Middle frontal gyrus (tissue), 1 donor: ENCODE results near the gene TSPEAR.
"Not testable (repeated sequence)": the region's sequence is repeated elsewhere in the genome, so short reads cannot be mapped to it uniquely, and the experiment has no call there.

Source experiments
- DNase-seq: peaks from one replicate; pipeline ENCODE4 v3.0.0-alpha.2; 2015; ENCODE audit warnings: low spot score; ENCODE audit errors: extremely low spot score

Gene TSPEAR

DNA sequence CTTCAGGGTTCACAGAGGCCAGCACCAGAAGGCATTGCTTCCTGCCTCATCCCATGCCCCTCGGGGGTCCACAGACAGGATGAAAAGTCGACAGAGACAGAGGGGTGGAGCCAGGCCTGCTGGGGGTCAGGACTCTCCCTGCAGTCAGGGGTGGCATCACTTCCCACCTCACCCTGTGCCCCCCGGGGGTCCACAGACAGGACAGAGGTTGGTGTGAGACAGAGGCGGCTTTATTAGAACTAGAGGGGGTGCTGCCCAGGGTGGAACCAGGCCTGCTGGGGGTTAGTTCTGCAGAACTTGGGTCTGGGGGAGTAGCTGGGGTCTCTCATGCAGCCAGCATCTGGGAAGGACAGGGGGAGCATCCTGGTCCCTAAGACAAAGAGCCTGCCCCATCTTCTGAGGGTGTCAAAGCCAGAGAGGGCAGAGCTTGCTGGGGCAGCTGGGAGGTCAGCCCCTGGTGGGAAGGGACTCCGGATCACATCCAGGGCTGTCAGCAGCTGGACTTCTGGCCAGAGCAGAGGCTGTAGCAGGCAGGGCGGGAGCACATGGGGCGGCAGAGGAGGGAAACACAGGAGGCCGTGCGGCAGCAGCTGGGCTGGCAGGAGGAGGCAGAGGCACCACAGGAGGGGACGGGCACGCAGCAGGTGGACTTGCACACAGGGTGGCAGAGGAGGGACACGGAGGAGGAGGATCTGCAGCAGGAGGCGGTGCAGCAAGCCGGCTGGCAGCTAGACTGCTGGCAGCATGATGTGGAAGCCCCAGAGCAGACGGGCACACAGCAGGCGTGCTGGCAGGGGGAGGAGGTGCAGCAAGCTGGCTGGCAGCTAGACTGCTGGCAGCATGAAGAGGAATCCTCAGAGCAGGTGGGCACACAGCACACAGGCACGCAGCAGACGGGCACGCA, 120.2 kb downstream of the TSPEAR start:
- not testable (repeated sequence) for DNase-seq

DNA sequence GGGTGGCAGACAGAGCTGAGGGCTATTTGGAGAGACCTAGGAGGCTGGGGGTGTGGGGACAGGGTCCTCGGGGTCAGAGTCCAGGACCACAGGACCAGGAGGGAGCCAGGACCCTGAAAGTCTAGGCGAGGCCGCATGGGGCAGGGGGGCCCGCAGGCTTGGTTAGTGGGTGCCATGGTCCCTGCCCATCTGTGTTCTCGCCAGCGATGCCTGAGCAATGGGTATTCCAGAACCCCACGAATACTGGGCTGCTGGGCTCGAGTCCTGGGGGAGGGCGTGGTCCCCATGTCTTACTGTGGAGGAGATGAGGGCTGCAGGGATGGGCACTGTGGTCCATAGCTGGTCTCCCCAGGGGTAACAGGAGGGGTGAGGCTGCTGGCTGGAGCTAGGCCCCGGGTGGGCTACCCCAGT, 121.1 kb downstream of the TSPEAR start:
- no peak for DNase-seq

DNA sequence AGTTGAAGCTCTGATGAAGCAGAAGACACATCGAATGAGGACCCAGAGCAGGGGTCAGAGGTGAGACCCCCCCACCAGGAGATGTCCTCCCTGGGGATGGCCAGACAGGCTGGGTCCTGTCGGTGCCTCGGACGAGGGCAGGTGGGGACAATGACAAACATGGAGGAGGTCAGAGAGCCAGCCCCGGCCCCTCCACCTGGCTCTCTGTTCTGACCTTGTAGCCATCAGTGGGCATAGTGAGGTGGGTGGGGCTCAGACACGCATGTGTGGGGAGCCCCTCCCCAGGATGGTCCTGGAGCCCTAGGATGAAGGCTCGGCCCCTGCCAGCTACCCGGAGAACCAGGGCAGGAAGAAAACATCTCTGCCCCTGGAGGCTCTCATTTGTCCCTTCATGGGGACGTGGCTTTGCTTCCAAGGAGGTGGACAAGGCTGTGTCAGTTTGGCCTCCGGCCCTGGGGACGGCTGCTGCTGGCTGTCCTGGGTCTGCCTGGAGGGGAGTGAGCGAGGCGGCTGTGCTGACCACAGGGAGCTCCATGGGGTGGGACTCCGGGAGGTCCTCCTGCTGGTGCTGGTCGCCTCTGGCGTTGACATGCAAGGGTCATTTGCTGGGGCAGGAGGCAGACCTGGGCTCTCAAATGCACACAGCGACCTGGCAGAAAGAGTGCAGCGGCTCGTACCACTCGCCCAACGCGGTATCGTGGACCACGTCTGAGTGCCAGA, 121.6 kb downstream of the TSPEAR start:
- DNase-seq: no peak

DNA sequence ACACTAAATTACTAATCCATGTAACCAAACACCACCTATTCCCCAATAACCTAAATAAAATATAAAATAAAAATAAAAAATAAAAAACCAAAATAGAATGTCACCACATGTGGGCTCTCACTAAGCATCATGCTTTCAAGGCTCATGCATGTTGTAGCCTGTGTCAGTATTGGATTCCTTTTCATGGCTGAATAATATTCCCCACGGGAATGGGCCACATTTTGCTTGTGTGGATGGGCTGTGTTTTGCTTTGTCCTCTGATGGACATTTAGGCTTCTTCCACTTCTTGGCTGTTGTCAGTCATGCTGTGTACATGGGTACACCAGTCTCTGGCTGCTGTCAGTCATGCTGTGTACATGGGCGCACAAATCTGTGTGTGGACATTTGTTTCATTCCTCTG, 122.3 kb downstream of the TSPEAR start:
- no peak for DNase-seq

DNA sequence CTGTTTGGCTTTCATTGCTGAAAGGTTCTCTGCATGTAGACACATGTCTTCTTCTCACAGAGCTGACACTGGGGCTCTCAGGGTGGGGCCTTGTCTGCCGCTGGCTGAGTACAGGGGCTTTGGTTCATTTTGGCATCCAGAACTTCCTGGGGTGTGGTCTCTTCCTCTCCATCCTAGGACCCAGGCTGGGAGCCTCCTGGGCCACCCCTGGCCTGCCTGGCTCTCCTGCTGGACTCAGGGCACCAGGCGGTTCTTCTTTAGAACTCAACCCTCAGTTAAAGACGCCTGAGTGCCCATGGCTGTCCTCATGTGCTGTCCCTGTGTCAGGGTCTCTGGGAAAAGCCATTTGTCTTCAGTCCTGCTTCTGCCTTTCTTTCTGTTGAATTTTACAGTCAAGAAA, 125.5 kb downstream of the TSPEAR start:
- DNase-seq: no peak

DNA sequence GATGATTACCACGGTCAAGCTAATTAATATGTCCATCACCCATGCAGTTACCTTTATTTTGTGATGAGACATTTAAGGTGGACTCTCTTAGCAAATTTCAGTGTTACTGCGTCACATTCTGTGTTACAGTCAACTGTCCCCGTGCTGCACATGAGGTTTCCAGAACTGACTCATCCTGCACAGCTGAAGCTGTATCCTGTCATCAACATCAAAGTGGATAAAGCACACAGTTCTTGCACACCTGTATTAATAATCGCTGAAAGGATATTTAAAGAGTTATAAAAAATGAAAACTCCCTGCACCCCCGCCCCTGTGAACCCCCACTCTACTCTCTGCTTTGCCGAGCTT, 127.6 kb downstream of the TSPEAR start:
- no peak for DNase-seq

DNA sequence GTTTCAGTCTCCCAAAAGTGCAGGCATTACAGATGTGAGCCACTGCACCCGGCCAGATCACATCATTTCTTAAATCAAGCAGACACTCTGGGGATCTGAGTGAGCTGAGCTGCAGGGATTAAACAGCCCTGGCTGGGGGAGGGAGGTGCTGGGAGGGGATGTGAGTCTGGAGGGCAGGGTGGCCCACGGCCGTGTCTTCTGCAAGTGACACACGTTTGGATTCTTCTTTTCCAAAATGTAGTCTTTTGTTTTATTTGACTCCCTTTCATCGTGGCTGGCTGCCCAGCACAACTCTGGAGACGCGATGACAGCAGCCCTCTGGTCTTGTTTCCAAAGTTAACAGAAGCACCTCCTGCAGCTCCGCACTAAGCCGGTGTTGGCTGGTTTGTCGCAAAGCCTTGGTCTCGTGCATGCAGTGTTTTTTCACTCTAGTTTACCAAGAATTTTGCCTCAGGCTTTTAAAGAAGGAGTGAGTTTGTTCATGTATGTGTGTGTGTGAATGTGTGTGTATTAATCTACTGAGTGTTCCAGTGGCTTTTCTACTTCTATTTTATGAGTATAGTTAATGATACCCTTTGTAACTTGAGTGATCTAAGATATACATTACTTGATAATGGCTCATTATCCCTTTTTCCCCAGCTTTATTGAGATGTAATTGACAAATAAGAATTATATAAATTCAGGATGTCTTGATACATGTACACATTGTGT, 128.1 kb downstream of the TSPEAR start:
- DNase-seq: no peak

DNA sequence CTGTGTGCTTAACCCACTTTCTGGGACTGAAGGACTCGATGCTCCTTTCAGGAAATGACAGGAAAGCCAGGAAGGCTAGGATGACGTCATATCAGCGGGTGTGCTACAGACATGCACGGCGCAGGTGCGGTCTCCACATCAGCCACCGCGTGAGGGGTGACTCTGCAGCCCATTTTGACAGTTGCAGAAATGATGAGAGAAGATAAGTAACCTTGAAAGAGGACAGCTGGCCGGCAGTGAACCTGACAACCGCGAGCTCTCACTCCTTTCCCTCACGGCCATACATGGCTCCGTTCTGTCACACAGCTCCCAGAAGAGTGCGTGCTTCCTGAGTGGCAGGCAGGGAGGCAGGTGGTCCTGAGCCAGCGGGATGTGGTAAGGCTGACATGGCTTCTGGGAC, 129.3 kb downstream of the TSPEAR start:
- no peak for DNase-seq

DNA sequence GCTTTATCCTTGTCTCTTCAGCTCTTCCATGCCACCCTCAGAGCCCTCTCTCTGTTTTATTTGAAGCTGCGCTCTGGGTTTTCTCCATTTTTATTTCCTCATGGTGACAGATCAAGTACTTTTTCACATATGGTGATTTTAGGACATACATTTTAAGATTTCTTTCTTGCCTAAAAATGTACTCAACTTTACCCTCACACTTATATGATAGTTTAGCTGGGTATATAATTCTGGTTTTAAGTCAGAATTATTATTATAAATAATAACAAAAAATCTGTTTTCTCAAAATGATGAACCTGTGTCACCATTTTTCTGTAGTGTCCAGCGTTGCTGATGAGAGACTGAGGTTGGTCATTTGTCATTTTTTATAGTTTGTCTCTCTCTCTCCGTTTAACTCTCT, 130.2 kb downstream of the TSPEAR start:
- DNase-seq: no peak

DNA sequence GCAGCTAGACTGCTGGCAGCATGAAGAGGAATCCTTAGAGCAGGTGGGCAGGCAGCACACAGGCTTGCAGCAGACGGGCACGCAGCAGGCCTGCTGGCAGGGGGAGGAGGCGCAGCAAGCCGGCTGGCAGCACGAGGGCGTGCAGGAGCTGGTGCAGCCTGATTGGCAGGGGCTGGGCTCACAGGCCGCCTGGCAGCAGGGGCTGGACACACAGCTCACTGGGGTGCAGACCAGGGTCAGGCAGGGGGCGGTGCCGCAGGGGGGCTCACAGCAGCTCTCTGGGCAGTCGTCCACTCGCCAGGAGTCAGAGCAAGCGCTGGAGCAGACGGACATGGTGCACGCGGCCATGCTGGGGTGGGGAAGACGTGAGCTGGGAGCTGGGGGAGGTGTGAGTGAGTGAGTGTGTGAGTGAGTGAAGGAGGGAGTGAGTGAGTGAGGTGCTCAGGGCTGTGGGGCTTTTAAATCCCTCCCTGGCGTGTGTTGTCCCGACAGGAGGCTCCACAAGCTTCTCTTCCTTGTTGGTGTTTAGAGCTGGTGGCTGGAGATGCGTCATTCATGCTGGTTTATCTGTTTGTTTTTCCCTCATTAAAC, 131.0 kb downstream of the TSPEAR start, which contains the start of gene KRTAP10-5:
Gene KRTAP10-5, minus strand, starts transcription at position 374 of the 591 bp plus-strand sequence. Its CDS starts 26 bp downstream, at position 348.
- DNase-seq: not testable (repeated sequence)

DNA sequence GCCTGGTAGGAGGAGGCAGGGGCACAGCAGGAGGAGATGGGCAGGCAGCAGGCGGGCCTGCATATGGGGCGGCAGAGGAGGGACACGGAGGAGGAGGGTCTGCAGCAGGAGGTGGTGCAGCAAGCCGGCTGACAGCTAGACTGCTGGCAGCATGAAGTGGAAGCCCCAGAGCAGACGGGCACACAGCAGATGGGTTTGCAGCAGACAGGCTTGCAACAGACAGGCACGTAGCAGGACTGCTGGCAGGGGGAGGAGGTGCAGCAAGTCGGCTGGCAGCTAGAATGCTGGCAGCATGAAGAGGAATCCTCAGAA, 131.6 kb downstream of the TSPEAR start:
- DNase-seq: no peak

DNA sequence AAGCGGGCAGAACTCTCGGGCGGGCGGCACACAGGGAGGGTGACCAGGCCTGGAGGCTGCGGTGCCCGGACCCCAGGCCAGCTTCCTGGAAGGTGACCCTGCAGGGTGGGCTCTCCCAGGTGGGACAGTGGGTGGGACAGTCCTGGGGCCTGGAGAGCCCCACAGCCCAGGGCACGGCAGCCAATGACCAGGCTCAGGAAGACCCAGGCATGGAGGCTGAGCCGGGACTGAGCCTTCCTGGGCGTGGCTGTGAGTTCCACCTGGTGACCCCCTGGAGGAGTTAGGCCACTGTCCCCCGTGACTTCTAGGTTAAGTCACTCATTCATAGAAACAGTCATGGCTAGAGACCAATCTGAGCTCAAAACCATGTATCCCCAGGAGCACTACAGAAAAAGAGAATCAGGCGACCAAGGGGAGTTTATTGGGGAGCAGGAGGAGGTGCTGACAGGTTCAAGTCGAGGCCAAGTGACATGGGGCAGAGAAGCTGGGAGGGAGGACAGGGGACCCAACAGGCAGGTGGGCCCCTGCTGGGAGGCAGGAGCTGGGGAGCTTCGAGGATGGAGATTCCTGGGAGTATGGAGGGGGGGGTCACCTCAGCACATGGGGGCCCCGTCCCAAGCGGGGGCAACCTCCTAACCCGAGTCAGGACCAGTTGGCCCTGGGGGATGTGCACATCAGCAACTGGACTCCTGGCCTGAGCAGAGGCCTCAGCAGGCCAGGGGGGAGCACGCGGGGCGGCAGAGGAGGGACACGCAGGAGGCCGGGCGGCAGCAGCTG, 132.1 kb downstream of the TSPEAR start:
- DNase-seq: no peak

DNA sequence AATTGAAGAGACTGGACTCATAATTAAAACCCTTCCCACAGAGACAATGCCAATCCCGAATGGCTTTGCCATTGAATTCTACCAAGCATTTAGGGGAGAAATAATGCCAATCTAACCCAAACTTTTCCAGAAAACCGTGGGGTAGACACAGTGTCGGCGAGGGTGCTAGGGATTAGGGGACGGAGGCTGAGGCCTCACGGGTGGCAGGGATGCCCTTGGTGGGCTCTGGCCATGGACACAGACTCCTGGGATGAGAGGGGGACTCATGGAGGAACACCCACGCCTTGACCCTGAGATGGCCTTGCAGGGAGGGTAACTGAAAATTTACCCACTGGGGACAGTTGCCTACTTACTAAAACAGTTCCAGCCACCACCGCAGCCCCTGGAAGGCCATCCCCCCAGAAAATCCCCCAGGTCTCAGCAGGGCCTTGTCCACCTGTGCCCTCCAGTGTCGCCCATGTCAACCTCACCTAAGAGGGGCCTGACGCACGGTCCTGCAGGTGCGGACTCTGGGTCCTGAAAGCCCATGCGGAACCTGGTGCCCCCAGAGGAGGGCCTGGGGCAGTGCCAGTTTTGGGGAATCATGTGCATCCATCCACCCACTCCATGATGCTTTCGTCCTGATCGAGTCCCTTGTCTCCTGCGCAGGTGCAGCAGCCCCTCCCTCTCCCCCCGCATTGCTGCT, 132.9 kb downstream of the TSPEAR start:
- DNase-seq: no peak

DNA sequence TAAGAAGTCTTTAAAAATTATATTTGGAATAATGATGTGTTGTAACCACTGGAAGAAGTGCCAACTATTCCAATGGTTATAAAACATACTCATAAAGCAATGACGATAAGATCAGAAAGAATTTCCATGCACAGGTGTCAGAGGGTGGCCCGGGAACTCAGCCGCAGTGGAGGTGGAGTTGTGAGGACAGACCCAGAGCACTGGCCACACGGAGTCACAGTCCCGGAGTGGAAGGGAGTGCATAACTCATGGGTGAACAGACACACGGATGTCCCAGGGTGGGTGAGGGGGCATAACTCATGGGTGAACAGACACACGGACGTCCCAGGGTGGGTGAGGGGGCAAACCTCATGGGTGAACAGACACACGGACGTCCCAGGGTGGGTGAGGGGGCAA, 135.3 kb downstream of the TSPEAR start:
- no peak for DNase-seq

DNA sequence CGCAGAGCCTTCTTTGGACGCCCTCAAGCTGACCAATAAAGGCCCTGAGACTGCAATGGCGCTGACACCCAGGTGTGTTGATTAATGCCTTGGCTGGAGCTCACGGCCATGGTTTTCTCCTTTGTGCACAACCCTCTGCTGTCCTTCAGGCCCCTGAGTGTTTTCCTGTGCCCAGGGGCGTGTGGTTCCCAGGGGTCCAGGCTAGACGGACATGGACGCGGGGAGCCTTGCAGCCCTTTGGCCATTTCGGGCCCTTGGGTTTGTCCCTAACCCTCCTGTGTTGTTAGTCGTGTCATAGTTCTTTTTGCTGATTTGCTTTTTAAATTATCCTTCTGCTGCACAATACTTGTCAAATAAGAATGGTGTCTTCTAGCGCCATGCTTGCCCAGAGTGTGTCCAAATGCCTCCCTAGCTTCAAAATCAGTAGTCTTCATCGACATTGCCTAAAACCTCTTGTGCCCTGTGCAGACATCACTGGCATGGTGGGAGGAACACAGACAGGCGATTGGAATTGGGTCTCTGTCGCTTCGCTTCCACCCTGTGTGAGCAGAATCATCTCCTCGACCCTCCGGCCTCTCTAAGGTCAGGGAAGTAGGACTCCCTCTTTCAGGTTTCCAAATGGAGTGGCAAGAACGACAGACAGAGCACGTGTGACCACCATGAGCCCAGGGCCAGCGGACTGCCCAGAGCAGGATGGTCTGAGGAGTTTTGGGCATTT, 135.9 kb downstream of the TSPEAR start:
- DNase-seq: no peak

DNA sequence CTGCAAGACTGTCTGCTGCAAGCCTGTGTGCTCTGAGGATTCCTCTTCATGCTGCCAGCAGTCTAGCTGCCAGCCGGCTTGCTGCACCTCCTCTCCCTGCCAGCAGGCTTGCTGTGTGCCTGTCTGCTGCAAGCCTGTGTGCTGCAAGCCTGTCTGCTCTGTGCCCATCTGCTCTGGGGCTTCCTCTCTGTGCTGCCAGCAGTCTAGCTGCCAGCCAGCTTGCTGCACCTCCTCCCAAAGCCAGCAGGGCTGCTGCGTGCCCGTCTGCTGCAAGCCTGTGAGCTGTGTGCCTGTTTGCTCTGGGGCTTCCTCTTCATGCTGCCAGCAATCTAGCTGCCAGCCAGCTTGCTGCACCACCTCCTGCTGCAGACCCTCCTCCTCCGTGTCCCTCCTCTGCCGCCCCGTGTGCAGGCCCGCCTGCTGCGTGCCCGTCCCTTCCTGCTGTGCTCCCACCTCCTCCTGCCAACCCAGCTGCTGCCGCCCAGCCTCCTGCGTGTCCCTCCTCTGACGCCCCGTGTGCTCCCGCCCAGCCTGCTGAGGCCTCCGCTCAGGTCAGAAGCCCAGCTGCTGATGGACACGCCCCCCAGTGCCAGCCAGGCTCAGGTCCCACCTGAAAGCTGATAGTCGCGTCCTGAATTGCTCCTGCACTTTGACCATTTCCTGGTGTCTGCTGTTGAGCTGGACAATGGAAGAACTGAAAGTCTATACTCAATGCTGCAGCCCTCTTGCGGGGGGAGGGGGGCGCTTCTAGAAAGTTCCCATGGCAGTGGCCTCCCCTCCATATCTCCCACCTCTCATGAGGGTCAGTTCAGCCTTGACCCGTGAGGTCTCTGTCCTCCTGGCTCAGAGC, 136.7 kb downstream of the TSPEAR start:
- no peak for DNase-seq

DNA sequence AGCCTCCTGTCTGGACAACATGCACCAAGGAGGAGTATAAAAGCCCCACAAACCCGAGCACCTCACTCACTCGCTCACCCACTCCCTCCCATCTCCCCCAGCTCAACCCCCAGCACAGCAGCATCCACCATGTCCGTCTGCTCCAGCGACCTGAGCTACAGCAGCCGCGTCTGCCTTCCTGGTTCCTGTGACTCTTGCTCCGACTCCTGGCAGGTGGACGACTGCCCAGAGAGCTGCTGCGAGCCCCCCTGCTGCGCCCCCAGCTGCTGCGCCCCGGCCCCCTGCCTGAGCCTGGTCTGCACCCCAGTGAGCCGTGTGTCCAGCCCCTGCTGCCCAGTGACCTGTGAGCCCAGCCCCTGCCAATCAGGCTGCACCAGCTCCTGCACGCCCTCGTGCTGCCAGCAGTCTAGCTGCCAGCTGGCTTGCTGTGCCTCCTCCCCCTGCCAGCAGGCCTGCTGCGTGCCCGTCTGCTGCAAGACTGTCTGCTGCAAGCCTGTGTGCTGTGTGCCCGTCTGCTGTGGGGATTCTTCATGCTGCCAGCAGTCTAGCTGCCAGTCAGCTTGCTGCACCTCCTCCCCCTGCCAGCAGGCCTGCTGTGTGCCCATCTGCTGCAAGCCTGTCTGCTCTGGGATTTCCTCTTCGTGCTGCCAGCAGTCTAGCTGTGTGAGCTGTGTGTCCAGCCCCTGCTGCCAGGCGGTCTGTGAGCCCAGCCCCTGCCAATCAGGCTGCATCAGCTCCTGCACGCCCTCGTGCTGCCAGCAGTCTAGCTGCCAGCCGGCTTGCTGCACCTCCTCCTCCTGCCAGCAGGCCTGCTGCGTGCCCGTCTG, 137.5 kb downstream of the TSPEAR start, which contains the start of gene KRTAP10-4:
Gene KRTAP10-4, plus strand, starts transcription at position 100 of the 827 bp plus-strand sequence. Its CDS starts 30 bp downstream, at position 130.
- not testable (repeated sequence) for DNase-seq
